Measurements from ENCODE around the gene DKKL1. TPM values are rescaled to one million over a fixed set of nuclear protein-coding genes. Genes with fewer than 3 reads are reported as not detected.
"Not testable (repeated sequence)": the region's sequence is repeated elsewhere in the genome, so short reads cannot be mapped to it uniquely, and the experiment has no call there.

DKKL1 gene
- total and polyA plus RNA-seq, 7 donors: 0.17 to 3.6 (median 1.9) TPM; not detected in 3

GRCh38 chr19:49331616-49332055 is 32.0 kb upstream of the DKKL1 start:
- no peaks in the 10 kb centered on the region for H3K4me1 ChIP-seq
- H3K27me3 ChIP-seq: no peaks in the 10 kb centered on the region
- peaks cover 0 to 5% (median 0%) of the 10 kb centered on the region in 4 donors for H3K36me3 ChIP-seq
- no peak overlapping the region for H3K27ac ChIP-seq
- 30 to 38% methylated on average over 2 of the region's 2 CpGs for WGBS, 2 donors
- TF ChIP-seq POLR2AphosphoS5 (IDR thresholded peaks at IDR 0.05) (no peak), EP300 (IDR thresholded peaks at IDR 0.05) (no peak), CTCF (IDR thresholded peaks at IDR 0.05) (no peak), POLR2A (IDR thresholded peaks at IDR 0.05) (no peak)
- no peak for DNase-seq
- H3K9me3 ChIP-seq: no peaks in the 10 kb centered on the region
- intact Hi-C loops (cut with DNase I): no loop called here
- H3K4me3 ChIP-seq: no peak overlapping the region

- H3K4me3 ChIP-seq; H3K36me3 ChIP-seq; DNase-seq; H3K27me3 ChIP-seq; H3K4me1 ChIP-seq; H3K9me3 ChIP-seq; intact Hi-C loops (cut with DNase I); H3K27ac ChIP-seq: not testable (repeated sequence)
- 88% methylated on average over 13 of the region's 13 CpGs for WGBS, 2 donors
Measured at GRCh38 chr19:49332691-49333417, 30.8 kb upstream of the DKKL1 start.

GRCh38 chr19:49333418-49333805 is 30.3 kb upstream of the DKKL1 start:
- no peak for TF ChIP-seq POLR2A (IDR thresholded peaks at IDR 0.05)
- no peak for TF ChIP-seq POLR2AphosphoS5 (IDR thresholded peaks at IDR 0.05)
- TF ChIP-seq CTCF (IDR thresholded peaks at IDR 0.05): no peak
- no peak for TF ChIP-seq EP300 (IDR thresholded peaks at IDR 0.05)
- Histone ChIP-seq H3K27me3 (no peaks in the 10 kb centered on the region), H3K4me1 (peaks cover 0 to 4% (median 4%) of the 10 kb centered on the region in 4 donors), H3K4me3 (no peak overlapping the region), H3K27ac (no peak overlapping the region), H3K36me3 (peaks cover 0 to 5% (median 0%) of the 10 kb centered on the region in 4 donors), H3K9me3 (no peaks in the 10 kb centered on the region)
- 59 to 81% methylated on average over 3 of the region's 3 CpGs for WGBS, 2 donors
- DNase-seq: no peak
- intact Hi-C loops (cut with DNase I): no loop called here

- no peak overlapping the region for H3K4me3 ChIP-seq
- H3K27ac ChIP-seq: no peak overlapping the region
- DNase-seq: no peak
- H3K4me1 ChIP-seq: peaks cover 0 to 9% (median 8%) of the 10 kb centered on the region in 4 donors
- H3K9me3 ChIP-seq: no peaks in the 10 kb centered on the region
- WGBS, 2 donors: 43 to 48% methylated on average over 8 of the region's 8 CpGs
- intact Hi-C loops (cut with DNase I): no loop called here
- TF ChIP-seq EP300 (IDR thresholded peaks at IDR 0.05) (no peak), CTCF (IDR thresholded peaks at IDR 0.05) (no peak), POLR2A (IDR thresholded peaks at IDR 0.05) (no peak), POLR2AphosphoS5 (IDR thresholded peaks at IDR 0.05) (no peak)
- H3K27me3 ChIP-seq: no peaks in the 10 kb centered on the region
- peaks cover 0 to 5% (median 0%) of the 10 kb centered on the region in 4 donors for H3K36me3 ChIP-seq
Measured at GRCh38 chr19:49333811-49334288, 29.8 kb upstream of the DKKL1 start.

- peaks cover 0 to 22% (median 21%) of the 10 kb centered on the region in 4 donors for H3K4me1 ChIP-seq
Measured at GRCh38 chr19:49335071-49335783, 28.4 kb upstream of the DKKL1 start, which contains the start of gene CD37. Gene CD37 (plus strand): TSS chr19:49335406. CDS start chr19:49335541, 135 bp downstream.

More at GRCh38 chr19:49335071-49335783, 28.4 kb upstream of the DKKL1 start, which contains the start of gene CD37:
- TF ChIP-seq EP300 (IDR thresholded peaks at IDR 0.05) (no peak), POLR2AphosphoS5 (IDR thresholded peaks at IDR 0.05) (peak in 1 of 4 donors; percentile 9), CTCF (IDR thresholded peaks at IDR 0.05) (no peak), POLR2A (IDR thresholded peaks at IDR 0.05) (no peak)
- intact Hi-C loops (cut with DNase I): no loop called here
- H3K4me3 ChIP-seq: peak within 1 kb of the TSS in 3 of 4 donors; percentile 14 to 34 (median 23)
- no peaks in the 10 kb centered on the region for H3K27me3 ChIP-seq
- peak within 1 kb of the TSS in 2 of 4 donors; percentile 12 to 21 for H3K27ac ChIP-seq
- DNase-seq: no peak
- H3K9me3 ChIP-seq: no peaks in the 10 kb centered on the region
- H3K36me3 ChIP-seq: peaks cover 0 to 5% (median 0%) of the 10 kb centered on the region in 4 donors
- WGBS, 2 donors: 43 to 77% methylated on average over 13 of the region's 13 CpGs
